ENCODE results near the gene B4GALNT3. TPM values are rescaled to one million over a fixed set of nuclear protein-coding genes. Genes with fewer than 3 reads are reported as not detected.
"Not testable (repeated sequence)": the region's sequence is repeated elsewhere in the genome, so short reads cannot be mapped to it uniquely, and the experiment has no call there.

B4GALNT3 gene
- total RNA-seq, 2 donors from 2014 or later: 1.6 to 1.7 TPM

GRCh38 chr12:575129-575502, 115.4 kb downstream of the B4GALNT3 start:
- Mint-ChIP-seq H3K4me1 (peaks cover 3% of the 10 kb centered on the region), H3K27ac (peak overlapping the region; percentile 29), H3K4me3 (peak overlapping the region; percentile 36), H3K36me3 (ENCODE audit: low read depth) (no peaks in the 10 kb centered on the region), H3K27me3 (no peaks in the 10 kb centered on the region)
- H3K9me3 ChIP-seq (ENCODE audit: control insufficient read depth, low read length, poor library complexity, severe bottlenecking): no peaks in the 10 kb centered on the region
- ATAC-seq: no peak
- DNase-seq: no peak

GRCh38 chr12:575948-576614, 116.3 kb downstream of the B4GALNT3 start:
- no peaks in the 10 kb centered on the region for H3K9me3 ChIP-seq (ENCODE audit: control insufficient read depth, low read length, poor library complexity, severe bottlenecking)
- peak overlapping the region; percentile 61 for H3K27ac Mint-ChIP-seq
- ATAC-seq (peak; percentile 99), DNase-seq (peak; percentile 78 to 91 (median 81))
- peaks cover 9% of the 10 kb centered on the region for H3K4me1 Mint-ChIP-seq
- peak overlapping the region; percentile 68 for H3K4me3 Mint-ChIP-seq
- H3K27me3 Mint-ChIP-seq: no peaks in the 10 kb centered on the region
- peaks cover 5% of the 10 kb centered on the region for H3K36me3 Mint-ChIP-seq (ENCODE audit: low read depth)

GRCh38 chr12:576615-577110, 116.9 kb downstream of the B4GALNT3 start:
- peaks cover 5% of the 10 kb centered on the region for H3K36me3 Mint-ChIP-seq (ENCODE audit: low read depth)
- no peaks in the 10 kb centered on the region for H3K27me3 Mint-ChIP-seq
- ATAC-seq (no peak), DNase-seq (no peak)
- H3K9me3 ChIP-seq (ENCODE audit: control insufficient read depth, low read length, poor library complexity, severe bottlenecking): no peaks in the 10 kb centered on the region
- peak overlapping the region; percentile 61 for H3K27ac Mint-ChIP-seq
- H3K4me3 Mint-ChIP-seq: peak overlapping the region; percentile 15
- peaks cover 9% of the 10 kb centered on the region for H3K4me1 Mint-ChIP-seq

GRCh38 chr12:577994-578747, 118.4 kb downstream of the B4GALNT3 start:
- not testable (repeated sequence) for ATAC-seq; H3K27me3 Mint-ChIP-seq; H3K4me3 Mint-ChIP-seq; H3K9me3 ChIP-seq (ENCODE audit: control insufficient read depth, low read length, poor library complexity, severe bottlenecking); H3K4me1 Mint-ChIP-seq; DNase-seq; H3K36me3 Mint-ChIP-seq (ENCODE audit: low read depth)
- H3K27ac Mint-ChIP-seq: peak overlapping the region; percentile 21

GRCh38 chr12:578748-579419, 119.1 kb downstream of the B4GALNT3 start:
- Mint-ChIP-seq H3K27me3 (no peaks in the 10 kb centered on the region), H3K4me3 (no peak overlapping the region), H3K27ac (no peak overlapping the region), H3K4me1 (peaks cover 9% of the 10 kb centered on the region), H3K36me3 (ENCODE audit: low read depth) (peaks cover 5% of the 10 kb centered on the region)
- ATAC-seq (no peak), DNase-seq (no peak)
- H3K9me3 ChIP-seq (ENCODE audit: control insufficient read depth, low read length, poor library complexity, severe bottlenecking): no peaks in the 10 kb centered on the region

- peaks cover 5% of the 10 kb centered on the region for H3K36me3 Mint-ChIP-seq (ENCODE audit: low read depth)
- H3K4me1 Mint-ChIP-seq: peaks cover 9% of the 10 kb centered on the region
- no peak for ATAC-seq
- DNase-seq: no peak
- no peak overlapping the region for H3K4me3 Mint-ChIP-seq
- no peaks in the 10 kb centered on the region for H3K27me3 Mint-ChIP-seq
- no peak overlapping the region for H3K27ac Mint-ChIP-seq
- no peaks in the 10 kb centered on the region for H3K9me3 ChIP-seq (ENCODE audit: control insufficient read depth, low read length, poor library complexity, severe bottlenecking)
Observed at GRCh38 chr12:579420-580110, 119.8 kb downstream of the B4GALNT3 start.

- no peaks in the 10 kb centered on the region for H3K9me3 ChIP-seq (ENCODE audit: control insufficient read depth, low read length, poor library complexity, severe bottlenecking)
- ATAC-seq (no peak), DNase-seq (no peak)
- peak overlapping the region; percentile 76 for H3K27ac Mint-ChIP-seq
- peak overlapping the region; percentile 71 for H3K4me3 Mint-ChIP-seq
- no peaks in the 10 kb centered on the region for H3K27me3 Mint-ChIP-seq
- H3K36me3 Mint-ChIP-seq (ENCODE audit: low read depth): peaks cover 5% of the 10 kb centered on the region
- peaks cover 11% of the 10 kb centered on the region for H3K4me1 Mint-ChIP-seq
Observed at GRCh38 chr12:580813-581212, 121.1 kb downstream of the B4GALNT3 start.

- Mint-ChIP-seq H3K4me1 (peaks cover 11% of the 10 kb centered on the region), H3K36me3 (ENCODE audit: low read depth) (peaks cover 5% of the 10 kb centered on the region), H3K27me3 (no peaks in the 10 kb centered on the region), H3K27ac (peak overlapping the region; percentile 76), H3K4me3 (no peak overlapping the region)
- ATAC-seq (no peak), DNase-seq (no peak)
- no peaks in the 10 kb centered on the region for H3K9me3 ChIP-seq (ENCODE audit: control insufficient read depth, low read length, poor library complexity, severe bottlenecking)
Observed at GRCh38 chr12:581321-581720, 121.6 kb downstream of the B4GALNT3 start.

- DNase-seq (no peak), ATAC-seq (no peak)
- H3K27ac Mint-ChIP-seq: no peak overlapping the region
- H3K27me3 Mint-ChIP-seq: no peaks in the 10 kb centered on the region
- H3K4me3 Mint-ChIP-seq: no peak overlapping the region
- H3K9me3 ChIP-seq (ENCODE audit: control insufficient read depth, low read length, poor library complexity, severe bottlenecking): no peaks in the 10 kb centered on the region
- H3K4me1 Mint-ChIP-seq: peaks cover 10% of the 10 kb centered on the region
- H3K36me3 Mint-ChIP-seq (ENCODE audit: low read depth): peaks cover 5% of the 10 kb centered on the region
Observed at GRCh38 chr12:581746-582145, 122.0 kb downstream of the B4GALNT3 start.

- H3K9me3 ChIP-seq (ENCODE audit: control insufficient read depth, low read length, poor library complexity, severe bottlenecking): no peaks in the 10 kb centered on the region
- ATAC-seq: no peak
- Mint-ChIP-seq H3K27me3 (no peaks in the 10 kb centered on the region), H3K4me3 (no peak overlapping the region), H3K36me3 (ENCODE audit: low read depth) (peaks cover 5% of the 10 kb centered on the region), H3K27ac (no peak overlapping the region), H3K4me1 (peaks cover 8% of the 10 kb centered on the region)
- DNase-seq: no peak
Observed at GRCh38 chr12:583251-583869, 123.6 kb downstream of the B4GALNT3 start.

GRCh38 chr12:585062-586061, 125.6 kb downstream of the B4GALNT3 start:
- no peak for ATAC-seq
- Mint-ChIP-seq H3K27ac (no peak overlapping the region), H3K36me3 (ENCODE audit: low read depth) (peaks cover 5% of the 10 kb centered on the region), H3K4me1 (peaks cover 10% of the 10 kb centered on the region), H3K27me3 (no peaks in the 10 kb centered on the region), H3K4me3 (no peak overlapping the region)
- DNase-seq: no peak
- H3K9me3 ChIP-seq (ENCODE audit: control insufficient read depth, low read length, poor library complexity, severe bottlenecking): no peaks in the 10 kb centered on the region

Data from T-helper 17 cell (primary cell).